ENCODE measurements around the gene TSPAN16. TPM values are rescaled to one million over a fixed set of nuclear protein-coding genes. Genes with fewer than 3 reads are reported as not detected.

The TSPAN16 gene
- total and polyA plus RNA-seq, 8 donors: not detected

GRCh38 chr19:11361771-11362731 is 66.1 kb downstream of the TSPAN16 start:
- FAIRE-seq (no peak), DNase-seq (peak in 1 of 6 donors; percentile 35), ATAC-seq (no peak)
- H3K36me3 ChIP-seq: no peaks in the 10 kb centered on the region
- no peak for TF ChIP-seq CTCF (IDR thresholded peaks at IDR 0.05)
- no peaks in the 10 kb centered on the region for H3K9me3 ChIP-seq
- no peaks in the 10 kb centered on the region for H3K27me3 ChIP-seq
- intact Hi-C loops (cut with DNase I): no loop called here
- no peaks in the 10 kb centered on the region for H3K4me1 ChIP-seq
- WGBS, 2 donors: 89 to 92% methylated on average over 35 of the region's 35 CpGs
- H3K27ac ChIP-seq: no peak overlapping the region
- H3K4me3 ChIP-seq: no peak overlapping the region

GRCh38 chr19:11363881-11364280 is 67.9 kb downstream of the TSPAN16 start:
- ATAC-seq (no peak), FAIRE-seq (no peak), DNase-seq (no peak)
- Histone ChIP-seq H3K36me3 (no peaks in the 10 kb centered on the region), H3K4me1 (no peaks in the 10 kb centered on the region), H3K4me3 (no peak overlapping the region), H3K27me3 (no peaks in the 10 kb centered on the region), H3K27ac (no peak overlapping the region), H3K9me3 (no peaks in the 10 kb centered on the region)
- intact Hi-C loops (cut with DNase I): no loop called here
- WGBS, 2 donors: 92 to 93% methylated on average over 10 of the region's 10 CpGs
- TF ChIP-seq CTCF (IDR thresholded peaks at IDR 0.05): no peak

GRCh38 chr19:11364296-11364904 is 68.4 kb downstream of the TSPAN16 start:
- FAIRE-seq (no peak), DNase-seq (no peak), ATAC-seq (no peak)
- intact Hi-C loops (cut with DNase I): no loop called here
- Histone ChIP-seq H3K27me3 (no peaks in the 10 kb centered on the region), H3K4me1 (no peaks in the 10 kb centered on the region), H3K27ac (no peak overlapping the region), H3K36me3 (no peaks in the 10 kb centered on the region), H3K4me3 (no peak overlapping the region), H3K9me3 (no peaks in the 10 kb centered on the region)
- no peak for TF ChIP-seq CTCF (IDR thresholded peaks at IDR 0.05)
- 91 to 92% methylated on average over 21 to 28 of the region's 28 CpGs for WGBS, 2 donors

- Histone ChIP-seq H3K27ac (no peak overlapping the region), H3K4me3 (no peak overlapping the region), H3K9me3 (no peaks in the 10 kb centered on the region), H3K36me3 (no peaks in the 10 kb centered on the region), H3K4me1 (no peaks in the 10 kb centered on the region), H3K27me3 (no peaks in the 10 kb centered on the region)
- DNase-seq (no peak), ATAC-seq (no peak), FAIRE-seq (no peak)
- intact Hi-C loops (cut with DNase I): no loop called here
- WGBS, 2 donors: 84 to 89% methylated on average over 5 of the region's 5 CpGs
- no peak for TF ChIP-seq CTCF (IDR thresholded peaks at IDR 0.05)
Measured at GRCh38 chr19:11364935-11365334, 69.0 kb downstream of the TSPAN16 start.

Other genes starting within 250 kb of the TSPAN16 start
- 10 to 100 TPM in 5 of 6 donors, 1 to 10 TPM in 1; 8.9 to 43.4 (median 26.5) TPM for gene LDLR, start 206.7 kb upstream of the TSPAN16 start, total RNA-seq
- gene LDLR, start 206.7 kb upstream of the TSPAN16 start, polyA plus RNA-seq: 10 to 100 TPM; 24.7 to 41.2 TPM
- 1 to 10 TPM in 1 of 6 donors, under 1 TPM in 5; 0.20 to 1.4 (median 0.55) TPM for gene SPC24, start 140.4 kb upstream of the TSPAN16 start, total RNA-seq
- gene SPC24, start 140.4 kb upstream of the TSPAN16 start, polyA plus RNA-seq: under 1 TPM; 0.47 to 0.72 TPM
- gene KANK2, start 98.6 kb upstream of the TSPAN16 start, total RNA-seq: 10 to 100 TPM; 19.0 to 44.6 (median 25.5) TPM
- gene KANK2, start 98.6 kb upstream of the TSPAN16 start, polyA plus RNA-seq: 10 to 100 TPM; 34.7 to 48.7 TPM
- gene ANGPTL8, start 56.5 kb upstream of the TSPAN16 start, total RNA-seq: 1 to 10 TPM in 2 of 6 donors, not detected in 4; 1.3 to 1.4 TPM
- gene ANGPTL8, start 56.5 kb upstream of the TSPAN16 start, polyA plus RNA-seq: 1 to 10 TPM in 1 of 2 donors, under 1 TPM in 1; 0.38 to 2.2 TPM
- gene DOCK6, start 33.6 kb upstream of the TSPAN16 start, total RNA-seq: 10 to 100 TPM; 18.0 to 31.8 (median 26.2) TPM
- gene DOCK6, start 33.6 kb upstream of the TSPAN16 start, polyA plus RNA-seq: 10 to 100 TPM; 60.2 to 79.0 TPM
- gene RAB3D, start 43.5 kb downstream of the TSPAN16 start, total RNA-seq: 100 to 1,000 TPM in 4 of 6 donors, 10 to 100 TPM in 2; 70.6 to 134 (median 107) TPM
- 10 to 100 TPM; 11.0 to 15.2 TPM for gene RAB3D, start 43.5 kb downstream of the TSPAN16 start, polyA plus RNA-seq
- 10 to 100 TPM; 41.4 to 69.2 (median 53.0) TPM for gene TMEM205, start 50.1 kb downstream of the TSPAN16 start, total RNA-seq
- gene TMEM205, start 50.1 kb downstream of the TSPAN16 start, polyA plus RNA-seq: 100 to 1,000 TPM in 1 of 2 donors, 10 to 100 TPM in 1; 84.5 to 175 TPM
- gene CCDC159, start 50.4 kb downstream of the TSPAN16 start, total RNA-seq: 10 to 100 TPM; 11.6 to 21.1 (median 14.1) TPM
- gene CCDC159, start 50.4 kb downstream of the TSPAN16 start, polyA plus RNA-seq: 100 to 1,000 TPM in 1 of 2 donors, 10 to 100 TPM in 1; 86.6 to 106 TPM
- 10 to 100 TPM in 1 of 6 donors, 1 to 10 TPM in 5; 4.4 to 11.0 (median 7.1) TPM for gene PLPPR2, start 59.3 kb downstream of the TSPAN16 start, total RNA-seq
- 10 to 100 TPM; 15.7 to 32.8 TPM for gene PLPPR2, start 59.3 kb downstream of the TSPAN16 start, polyA plus RNA-seq
- 1 to 10 TPM in 4 of 6 donors, under 1 TPM in 2; 0.55 to 1.5 (median 1.1) TPM for gene SWSAP1, start 78.5 kb downstream of the TSPAN16 start, total RNA-seq
- 1 to 10 TPM; 1.8 to 2.7 TPM for gene SWSAP1, start 78.5 kb downstream of the TSPAN16 start, polyA plus RNA-seq
- gene EPOR, start 88.2 kb downstream of the TSPAN16 start, total RNA-seq: 10 to 100 TPM in 1 of 6 donors, 1 to 10 TPM in 5; 5.4 to 16.3 (median 8.0) TPM
- 10 to 100 TPM; 30.4 to 46.2 TPM for gene EPOR, start 88.2 kb downstream of the TSPAN16 start, polyA plus RNA-seq
- gene RGL3, start 123.2 kb downstream of the TSPAN16 start, total RNA-seq: 10 to 100 TPM; 22.3 to 71.1 (median 33.7) TPM
- 100 to 1,000 TPM; 152 to 170 TPM for gene RGL3, start 123.2 kb downstream of the TSPAN16 start, polyA plus RNA-seq
- gene ODAD3, start 139.0 kb downstream of the TSPAN16 start, total RNA-seq: under 1 TPM; 0.13 to 0.44 (median 0.26) TPM
- 1 to 10 TPM in 1 of 2 donors, under 1 TPM in 1; 0.84 to 1.8 TPM for gene ODAD3, start 139.0 kb downstream of the TSPAN16 start, polyA plus RNA-seq
- gene PRKCSH, start 139.5 kb downstream of the TSPAN16 start, total RNA-seq: 100 to 1,000 TPM; 132 to 217 (median 175) TPM
- gene PRKCSH, start 139.5 kb downstream of the TSPAN16 start, polyA plus RNA-seq: 100 to 1,000 TPM; 114 to 140 TPM
- gene ELAVL3, start 184.9 kb downstream of the TSPAN16 start, total RNA-seq: under 1 TPM in 1 of 6 donors, not detected in 5; 0.15 TPM
- under 1 TPM; 0.08 to 0.16 TPM for gene ELAVL3, start 184.9 kb downstream of the TSPAN16 start, polyA plus RNA-seq
- gene ZNF653, start 209.7 kb downstream of the TSPAN16 start, total RNA-seq: 1 to 10 TPM; 4.5 to 6.2 (median 5.6) TPM
- gene ZNF653, start 209.7 kb downstream of the TSPAN16 start, polyA plus RNA-seq: 10 to 100 TPM; 21.8 to 25.6 TPM
- gene ECSIT, start 233.0 kb downstream of the TSPAN16 start, total RNA-seq: 10 to 100 TPM; 32.1 to 54.8 (median 36.9) TPM
- gene ECSIT, start 233.0 kb downstream of the TSPAN16 start, polyA plus RNA-seq: 10 to 100 TPM; 60.3 to 87.3 TPM
- 1 to 10 TPM in 4 of 6 donors, under 1 TPM in 2; 0.43 to 5.2 (median 1.8) TPM for gene CNN1, start 242.7 kb downstream of the TSPAN16 start, total RNA-seq
- gene CNN1, start 242.7 kb downstream of the TSPAN16 start, polyA plus RNA-seq: 10 to 100 TPM; 11.3 to 38.8 TPM

Measured in pancreas (tissue), 10 donors.